IMR-90 (cell line): Measurements from ENCODE around the gene ATP2A3. TPM values are rescaled to one million over a fixed set of nuclear protein-coding genes. Genes with fewer than 3 reads are reported as not detected.

Experiments used
- ATAC-seq: fragments of 200-7000 bp; cut with Tn5 transposase; 2 replicates; pipeline ENCODE4 v1.9.1; 2020; ENCODE audit warnings: low read depth, mild to moderate bottlenecking, moderate library complexity
- BruUV-seq: library from RNA; stranded (reverse); fragments of 400-500 nt; replicated peaks from 2 replicates; lab custom pipeline; 2021; lab: Mats Ljungman, UMichigan
- CTCF ChIA-PET: fragments of 300-600 bp; formaldehyde crosslinking; extraction: SDS; loops from one replicate; lab custom pipeline; 2021; ENCODE audit warnings: antibody characterized with exemption; lab: Yijun Ruan, JAX
- POLR2A ChIA-PET: fragments of 300-600 bp; sonication (Branson Sonifier 250); formaldehyde crosslinking; loops from one replicate; lab custom pipeline; 2022; ENCODE audit warnings: antibody characterized with exemption; ENCODE audit not compliant: unreplicated experiment; lab: Charles Lee
- DNase-seq: peaks from one replicate; pipeline ENCODE4 v3.0.0; 2013
- H2AFZ ChIP-seq: replicated peaks from 2 replicates; pipeline ENCODE3; 2013; ENCODE audit warnings: low read length, mild to moderate bottlenecking; ENCODE audit not compliant: poor library complexity
- H2AK5ac ChIP-seq: 2 replicates; pipeline ENCODE4 v1.6.1; 2013; ENCODE audit warnings: low read depth, low read length, inconsistent platforms
- H2AK9ac ChIP-seq: replicated peaks from 2 replicates; pipeline ENCODE3; 2013; ENCODE audit warnings: mild to moderate bottlenecking, low read depth, low read length, moderate library complexity; ENCODE audit not compliant: poor library complexity
- H2BK120ac ChIP-seq: 2 replicates; pipeline ENCODE4 v1.6.1; 2013; ENCODE audit warnings: low read depth, low read length, inconsistent platforms
- H2BK15ac ChIP-seq: 3 replicates; pipeline ENCODE4 v1.6.1; 2013; ENCODE audit warnings: low read depth, low read length, inconsistent platforms
- H2BK20ac ChIP-seq: 2 replicates; pipeline ENCODE4 v1.6.1; 2013; ENCODE audit warnings: low read depth, mild to moderate bottlenecking, inconsistent platforms, low read length, moderate library complexity
- H2BK5ac ChIP-seq: 2 replicates; pipeline ENCODE4 v1.6.1; 2013; ENCODE audit warnings: mild to moderate bottlenecking, low read depth, low read length, inconsistent platforms; ENCODE audit not compliant: poor library complexity, severe bottlenecking
- H3K14ac ChIP-seq: replicated peaks from 2 replicates; pipeline ENCODE4 v1.6.1; 2013; ENCODE audit warnings: low read depth, low read length, inconsistent platforms
- H3K18ac ChIP-seq: 2 replicates; pipeline ENCODE4 v1.6.1; 2013; ENCODE audit warnings: low read depth, low read length, control low read depth
- H3K23ac ChIP-seq: 2 replicates; pipeline ENCODE4 v1.6.1; 2013; ENCODE audit warnings: low read depth, low read length, inconsistent platforms
- H3K27ac ChIP-seq: 2 replicates; pipeline ENCODE4 v1.5.1; 2013; ENCODE audit warnings: mild to moderate bottlenecking, control low read depth, low read length; ENCODE audit not compliant: insufficient read depth
- H3K27me3 ChIP-seq: 2 replicates; pipeline ENCODE4 v1.6.1; 2013; ENCODE audit warnings: low read length; ENCODE audit not compliant: control insufficient read depth, insufficient read depth
- H3K36me3 ChIP-seq: 2 replicates; pipeline ENCODE4 v1.6.1; 2013; ENCODE audit warnings: low read length, mixed read lengths; ENCODE audit not compliant: control insufficient read depth, insufficient read depth
- H3K4ac ChIP-seq: 2 replicates; pipeline ENCODE4 v1.6.1; 2013; ENCODE audit warnings: low read depth, low read length, inconsistent platforms
- H3K4me1 ChIP-seq: 2 replicates; pipeline ENCODE4 v1.6.1; 2013; ENCODE audit warnings: low read length, mixed read lengths; ENCODE audit not compliant: control insufficient read depth, insufficient read depth
- H3K4me2 ChIP-seq: 2 replicates; pipeline ENCODE4 v1.6.1; 2013; ENCODE audit warnings: low read depth, mild to moderate bottlenecking, control low read depth, low read length, moderate library complexity
- H3K4me3 ChIP-seq: 2 replicates; pipeline ENCODE4 v1.5.1; 2013; ENCODE audit warnings: low read depth, mild to moderate bottlenecking, control low read depth, low read length, moderate library complexity; ENCODE audit not compliant: insufficient read depth
- H3K56ac ChIP-seq: 2 replicates; pipeline ENCODE4 v1.6.1; 2013; ENCODE audit warnings: low read length, inconsistent platforms; ENCODE audit not compliant: insufficient read depth; ENCODE audit errors: extremely low read depth
- H3K79me1 ChIP-seq, 2 experiments: 2 replicates each; pipeline ENCODE4 v1.6.1; 2013; ENCODE audit warnings: low read length in 2 of 2, inconsistent platforms in 1 of 2, low read depth in 1 of 2
- H3K9ac ChIP-seq: 2 replicates; pipeline ENCODE4 v1.6.1; 2013; ENCODE audit warnings: low read depth, low read length, control low read depth
- H3K9me1 ChIP-seq: 2 replicates; pipeline ENCODE4 v1.6.1; 2013; ENCODE audit warnings: low read length, inconsistent platforms; ENCODE audit not compliant: insufficient read depth
- H3K9me3 ChIP-seq: 2 replicates; pipeline ENCODE4 v1.6.1; 2013; ENCODE audit warnings: low read length; ENCODE audit not compliant: control insufficient read depth, insufficient read depth
- H4K20me1 ChIP-seq: 2 replicates; pipeline ENCODE4 v1.6.1; 2013; ENCODE audit warnings: low read length, inconsistent platforms; ENCODE audit not compliant: insufficient read depth
- H4K5ac ChIP-seq: 2 replicates; pipeline ENCODE4 v1.6.1; 2013; ENCODE audit warnings: mild to moderate bottlenecking, low read depth, low read length, control low read depth
- H4K8ac ChIP-seq, 2 experiments: 2 replicates each; pipeline ENCODE4 v1.6.1; 2013; ENCODE audit warnings: low read depth in 2 of 2, low read length in 2 of 2, control low read depth in 1 of 2, inconsistent platforms in 1 of 2
- H4K91ac ChIP-seq: 2 replicates; pipeline ENCODE4 v1.6.1; 2013; ENCODE audit warnings: low read depth, low read length, inconsistent platforms; ENCODE audit not compliant: insufficient read depth
- BHLHE40 ChIP-seq: fragments of 150-350 bp; IDR thresholded peaks from 2 replicates; pipeline ENCODE4 v1.6.1; 2016; ENCODE audit warnings: mild to moderate bottlenecking, low read depth, low read length
- CEBPB ChIP-seq: IDR thresholded peaks from 2 replicates; pipeline ENCODE4 v1.6.1; 2012; ENCODE audit warnings: low read depth, low read length, improper control_type of control experiment
- CHD1 ChIP-seq: IDR thresholded peaks from 2 replicates; pipeline ENCODE4 v1.6.1; 2012; ENCODE audit warnings: low read depth, low read length, improper control_type of control experiment
- CTCF ChIP-seq: conservative IDR thresholded peaks from 2 replicates; pipeline ENCODE4 v1.5.1; 2012; ENCODE audit warnings: mild to moderate bottlenecking, low read depth, low read length, improper control_type of control experiment
- FOS ChIP-seq: fragments of 150-350 bp; IDR thresholded peaks from 2 replicates; pipeline ENCODE4 v1.6.1; 2016; ENCODE audit warnings: low read depth, low read length
- MAFK ChIP-seq: IDR thresholded peaks from 2 replicates; pipeline ENCODE4 v1.6.1; 2012; ENCODE audit warnings: low read depth, low read length, improper control_type of control experiment
- MAZ ChIP-seq: IDR thresholded peaks from 2 replicates; pipeline ENCODE4 v1.6.1; 2012; ENCODE audit warnings: low read depth, mild to moderate bottlenecking, low read length, improper control_type of control experiment, moderate library complexity, borderline replicate concordance
- MXI1 ChIP-seq: IDR thresholded peaks from 2 replicates; pipeline ENCODE4 v1.6.1; 2012; ENCODE audit warnings: low read depth, mild to moderate bottlenecking, low read length, moderate library complexity, borderline replicate concordance
- NFE2L2 ChIP-seq: fragments of 150-350 bp; IDR thresholded peaks from 2 replicates; pipeline ENCODE4 v1.6.1; 2016; ENCODE audit warnings: low read depth, mild to moderate bottlenecking, low read length
- POLR2A ChIP-seq: IDR thresholded peaks from 2 replicates; pipeline ENCODE4 v1.6.1; 2012; ENCODE audit warnings: mild to moderate bottlenecking, low read depth, low read length
- RAD21 ChIP-seq: IDR thresholded peaks from 2 replicates; pipeline ENCODE4 v1.6.1; 2012; ENCODE audit warnings: low read length, improper control_type of control experiment
- RCOR1 ChIP-seq: IDR thresholded peaks from 2 replicates; pipeline ENCODE4 v1.6.1; 2012; ENCODE audit warnings: mild to moderate bottlenecking, low read length, improper control_type of control experiment; ENCODE audit not compliant: insufficient replicate concordance
- RFX5 ChIP-seq: IDR thresholded peaks from 2 replicates; pipeline ENCODE4 v1.8.0; 2012; ENCODE audit warnings: low read depth, mild to moderate bottlenecking, low read length, moderate library complexity
- SMC3 ChIP-seq: fragments of 150-350 bp; IDR thresholded peaks from 2 replicates; pipeline ENCODE4 v1.6.1; 2016; ENCODE audit warnings: low read depth, mild to moderate bottlenecking, antibody characterized with exemption, low read length, moderate library complexity
- USF2 ChIP-seq: fragments of 150-350 bp; IDR thresholded peaks from 2 replicates; pipeline ENCODE4 v1.6.1; 2017; ENCODE audit warnings: mild to moderate bottlenecking, antibody characterized with exemption, low read length, low read depth
- WGBS, 2 experiments: methylation state at CpG; one replicate each; pipeline versions ENCODE4 v1.1.5 to v1.1.7; 2013; ENCODE audit warnings: missing lambda C conversion rate in 2 of 2; ENCODE audit not compliant: insufficient read length in 1 of 2; ENCODE audit errors: extremely low coverage in 2 of 2; 5-methylcytosine and 5-hydroxymethylcytosine counted together
- dilution Hi-C: fragments of 300-500 bp; cut with HindIII; formaldehyde crosslinking; loops from one replicate; pipeline ENCODE4 v1.14.3; 2018; ENCODE audit warnings: low sequenced_read_pairs; ENCODE audit not compliant: unreplicated experiment
- in situ Hi-C: fragments of 300-500 bp; cut with MboI; formaldehyde crosslinking; loops from 3 replicates; pipeline ENCODE4 v1.14.3; 2019; ENCODE audit warnings: low sequenced_read_pairs, inconsistent platforms, mixed read lengths
- intact Hi-C: fragments of 100-400 bp; cut with micrococcal nuclease; formaldehyde crosslinking; loops from 2 replicates; pipeline ENCODE4 v1.10.0; 2022
- polyA plus RNA-seq, 3 experiments: library from polyadenylated mRNA; depleted of rRNA; stranded (reverse); fragments of >200 nt; gene quantifications; 2 replicates each; pipeline ENCODE4 v1.2.3, GENCODE V29; 2012; ENCODE audit warnings: low replicate concordance in 1 of 3
- total RNA-seq: library from RNA; depleted of rRNA; stranded (reverse); fragments of >200 nt; gene quantifications from 2 replicates; pipeline ENCODE4 v1.2.3, GENCODE V29; 2012
- TF ChIP-seq, protein P1 (sequence below): fragments of 150-350 bp; IDR thresholded peaks from 2 replicates; pipeline ENCODE4 v1.6.1; 2016; ENCODE audit warnings: low read depth, mild to moderate bottlenecking, low read length, moderate library complexity, borderline replicate concordance

Gene ATP2A3
- total and polyA plus RNA-seq, 2 of the 4 experiments (the other 2 are of a cell fraction), result 0.18 to 0.63 TPM

GRCh38 chr17:3979290-3979611, 15.0 kb upstream of the ATP2A3 start:
- dilution Hi-C loops, result no loop called here
- H3K23ac ChIP-seq, result no peak overlapping the region
- BruUV-seq, result no TSS peak
- H2AK9ac ChIP-seq, result no peak overlapping the region
- H3K18ac ChIP-seq, result no peak overlapping the region
- no peak for TF ChIP-seq CHD1
- no peak for TF ChIP-seq FOS
- TF ChIP-seq MAFK, result no peak
- no peak for TF ChIP-seq USF2
- no peak for TF ChIP-seq BHLHE40
- TF ChIP-seq CTCF, result no peak
- TF ChIP-seq RFX5, result no peak
- TF ChIP-seq, protein P1, sequence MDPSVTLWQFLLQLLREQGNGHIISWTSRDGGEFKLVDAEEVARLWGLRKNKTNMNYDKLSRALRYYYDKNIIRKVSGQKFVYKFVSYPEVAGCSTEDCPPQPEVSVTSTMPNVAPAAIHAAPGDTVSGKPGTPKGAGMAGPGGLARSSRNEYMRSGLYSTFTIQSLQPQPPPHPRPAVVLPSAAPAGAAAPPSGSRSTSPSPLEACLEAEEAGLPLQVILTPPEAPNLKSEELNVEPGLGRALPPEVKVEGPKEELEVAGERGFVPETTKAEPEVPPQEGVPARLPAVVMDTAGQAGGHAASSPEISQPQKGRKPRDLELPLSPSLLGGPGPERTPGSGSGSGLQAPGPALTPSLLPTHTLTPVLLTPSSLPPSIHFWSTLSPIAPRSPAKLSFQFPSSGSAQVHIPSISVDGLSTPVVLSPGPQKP, result no peak
- no peak for TF ChIP-seq RAD21
- no peak for TF ChIP-seq CEBPB
- no peak for TF ChIP-seq MAZ
- TF ChIP-seq RCOR1, result no peak
- no peak for TF ChIP-seq SMC3
- TF ChIP-seq POLR2A, result no peak
- TF ChIP-seq MXI1, result no peak
- no peak for TF ChIP-seq NFE2L2
- DNase-seq (no peak), ATAC-seq (no peak)
- no peak overlapping the region for H2BK5ac ChIP-seq
- no peak overlapping the region for H2BK20ac ChIP-seq
- H3K27ac ChIP-seq, result no peak overlapping the region
- H4K20me1 ChIP-seq, result no peaks in the 10 kb centered on the region
- POLR2A ChIA-PET, result no interaction called here
- peaks cover 3% of the 10 kb centered on the region; the same call in 1 of the 2 replicates for H3K4me1 ChIP-seq
- H3K9me1 ChIP-seq, result no peaks in the 10 kb centered on the region
- in situ Hi-C loops, result no loop called here
- H3K4ac ChIP-seq, result no peak overlapping the region
- peaks cover 17% of the 10 kb centered on the region for H3K9me3 ChIP-seq
- no peak overlapping the region for H4K5ac ChIP-seq
- no peak overlapping the region for H4K8ac ChIP-seq
- H3K56ac ChIP-seq, result no peak overlapping the region
- H2AK5ac ChIP-seq, result no peak overlapping the region
- no peaks in the 10 kb centered on the region for H3K36me3 ChIP-seq
- H3K79me1 ChIP-seq, result no peaks in the 10 kb centered on the region
- no peak overlapping the region for H3K4me3 ChIP-seq
- intact Hi-C loops, result no loop called here
- H3K9ac ChIP-seq, result no peak overlapping the region
- H2BK120ac ChIP-seq, result no peak overlapping the region
- no peak overlapping the region for H2BK15ac ChIP-seq
- H3K14ac ChIP-seq, result no peak overlapping the region
- no peak overlapping the region for H3K4me2 ChIP-seq
- H3K27me3 ChIP-seq, result no peaks in the 10 kb centered on the region; the same call in 1 of the 2 replicates
- no peak overlapping the region for H2AFZ ChIP-seq
- WGBS, 2 experiments, result no CpG with 5 or more reads among the region's 4 CpGs
- CTCF ChIA-PET, result no interaction called here
- no peak overlapping the region for H4K91ac ChIP-seq
